ENCODE measurements around the gene CPLX3.

Gene CPLX3

GRCh38 chr15:74807282-74807681, 19.1 kb upstream of the CPLX3 start:
- H3K4me3 ChIP-seq (ENCODE audit: low read depth, low read length): no peak overlapping the region
- peak; percentile 65 for DNase-seq (ENCODE audit: low read depth)
- TF ChIP-seq CTCF (conservative IDR thresholded peaks at IDR 0.05; ENCODE audit: low read depth, low read length): no peak

- no peak for TF ChIP-seq CTCF (conservative IDR thresholded peaks at IDR 0.05; ENCODE audit: low read depth, low read length)
- no peak overlapping the region for H3K4me3 ChIP-seq (ENCODE audit: low read depth, low read length)
- peak; percentile 28 for DNase-seq (ENCODE audit: low read depth)
Measured at GRCh38 chr15:74808078-74808839, 18.2 kb upstream of the CPLX3 start.

- no peak overlapping the region for H3K4me3 ChIP-seq (ENCODE audit: low read depth, low read length)
- DNase-seq (ENCODE audit: low read depth): no peak
- TF ChIP-seq CTCF (conservative IDR thresholded peaks at IDR 0.05; ENCODE audit: low read depth, low read length): peak; percentile 11
Measured at GRCh38 chr15:74808840-74809229, 17.6 kb upstream of the CPLX3 start.

GRCh38 chr15:74809242-74809641, 17.2 kb upstream of the CPLX3 start:
- no peak for TF ChIP-seq CTCF (conservative IDR thresholded peaks at IDR 0.05; ENCODE audit: low read depth, low read length)
- DNase-seq (ENCODE audit: low read depth): no peak

GRCh38 chr15:74809956-74810355, 16.5 kb upstream of the CPLX3 start:
- no peak for DNase-seq (ENCODE audit: low read depth)
- no peak for TF ChIP-seq CTCF (conservative IDR thresholded peaks at IDR 0.05; ENCODE audit: low read depth, low read length)

More at GRCh38 chr15:74809242-74809641, 17.2 kb upstream of the CPLX3 start:
- H3K4me3 ChIP-seq (ENCODE audit: low read depth, low read length): no peak overlapping the region

GRCh38 chr15:74812533-74812932, 13.9 kb upstream of the CPLX3 start, which contains the start of gene LMAN1L:
LMAN1L (plus strand) TSS chr15:74812835; CDS start chr15:74812855, 20 bp downstream.
- H3K4me3 ChIP-seq (ENCODE audit: low read depth, low read length): no peak within 1 kb of the TSS
- TF ChIP-seq CTCF (conservative IDR thresholded peaks at IDR 0.05; ENCODE audit: low read depth, low read length): no peak

More at GRCh38 chr15:74809956-74810355, 16.5 kb upstream of the CPLX3 start:
- no peak overlapping the region for H3K4me3 ChIP-seq (ENCODE audit: low read depth, low read length)

More at GRCh38 chr15:74812533-74812932, 13.9 kb upstream of the CPLX3 start, which contains the start of gene LMAN1L:
- DNase-seq (ENCODE audit: low read depth): no peak

Data from choroid plexus epithelial cell (primary cell).